ENCODE results near the gene TCF12.

DNA sequence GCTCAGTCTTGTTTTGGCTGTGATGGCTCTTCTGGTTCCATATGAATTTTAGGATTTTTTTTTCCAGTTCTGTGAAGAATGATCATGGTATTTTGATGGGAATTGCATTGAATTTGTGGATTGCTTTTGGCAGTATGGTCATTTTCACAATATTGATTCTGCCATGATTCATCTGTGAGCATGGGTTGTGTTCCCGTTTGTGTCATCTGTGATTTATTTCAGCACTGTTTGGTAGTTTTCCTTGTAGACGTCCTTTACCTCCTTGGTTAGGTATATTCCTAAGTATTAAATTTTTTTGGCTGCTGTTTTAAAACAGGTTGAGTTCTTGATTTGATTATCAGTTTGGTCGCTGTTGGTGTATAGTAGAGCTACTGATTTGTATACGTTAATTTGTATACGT is 18.5 kb downstream of the TCF12 start:
- TF ChIP-seq, protein P1, sequence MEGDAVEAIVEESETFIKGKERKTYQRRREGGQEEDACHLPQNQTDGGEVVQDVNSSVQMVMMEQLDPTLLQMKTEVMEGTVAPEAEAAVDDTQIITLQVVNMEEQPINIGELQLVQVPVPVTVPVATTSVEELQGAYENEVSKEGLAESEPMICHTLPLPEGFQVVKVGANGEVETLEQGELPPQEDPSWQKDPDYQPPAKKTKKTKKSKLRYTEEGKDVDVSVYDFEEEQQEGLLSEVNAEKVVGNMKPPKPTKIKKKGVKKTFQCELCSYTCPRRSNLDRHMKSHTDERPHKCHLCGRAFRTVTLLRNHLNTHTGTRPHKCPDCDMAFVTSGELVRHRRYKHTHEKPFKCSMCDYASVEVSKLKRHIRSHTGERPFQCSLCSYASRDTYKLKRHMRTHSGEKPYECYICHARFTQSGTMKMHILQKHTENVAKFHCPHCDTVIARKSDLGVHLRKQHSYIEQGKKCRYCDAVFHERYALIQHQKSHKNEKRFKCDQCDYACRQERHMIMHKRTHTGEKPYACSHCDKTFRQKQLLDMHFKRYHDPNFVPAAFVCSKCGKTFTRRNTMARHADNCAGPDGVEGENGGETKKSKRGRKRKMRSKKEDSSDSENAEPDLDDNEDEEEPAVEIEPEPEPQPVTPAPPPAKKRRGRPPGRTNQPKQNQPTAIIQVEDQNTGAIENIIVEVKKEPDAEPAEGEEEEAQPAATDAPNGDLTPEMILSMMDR (IDR thresholded peaks at IDR 0.05), result no peak
- no peak for TF ChIP-seq EP300 (IDR thresholded peaks at IDR 0.05)

Measured in esophagus muscularis mucosa (tissue), 3 donors.